GM12864 (cell line): ENCODE data around the gene CBFA2T3.

Experiments used
- DNase-seq: peaks from one replicate; pipeline ENCODE4 v3.0.0-alpha.2; 2011; ENCODE audit warnings: low read depth
- H3K4me3 ChIP-seq: 2 replicates; pipeline ENCODE4 v1.5.1; 2011; ENCODE audit warnings: mild to moderate bottlenecking, low read depth, low read length, control low read depth
- TF ChIP-seq, protein P1 (sequence below): IDR thresholded peaks from 2 replicates; pipeline ENCODE4 v1.5.1; 2011; ENCODE audit warnings: low read depth, mild to moderate bottlenecking, moderate library complexity, low read length, control low read depth, inconsistent platforms; ENCODE audit errors: missing control alignments

CBFA2T3 gene

GRCh38 chr16:88842806-88843205 is 134.2 kb downstream of the CBFA2T3 start:
- DNase-seq = no peak
- no peak overlapping the region for H3K4me3 ChIP-seq
- TF ChIP-seq, protein P1, sequence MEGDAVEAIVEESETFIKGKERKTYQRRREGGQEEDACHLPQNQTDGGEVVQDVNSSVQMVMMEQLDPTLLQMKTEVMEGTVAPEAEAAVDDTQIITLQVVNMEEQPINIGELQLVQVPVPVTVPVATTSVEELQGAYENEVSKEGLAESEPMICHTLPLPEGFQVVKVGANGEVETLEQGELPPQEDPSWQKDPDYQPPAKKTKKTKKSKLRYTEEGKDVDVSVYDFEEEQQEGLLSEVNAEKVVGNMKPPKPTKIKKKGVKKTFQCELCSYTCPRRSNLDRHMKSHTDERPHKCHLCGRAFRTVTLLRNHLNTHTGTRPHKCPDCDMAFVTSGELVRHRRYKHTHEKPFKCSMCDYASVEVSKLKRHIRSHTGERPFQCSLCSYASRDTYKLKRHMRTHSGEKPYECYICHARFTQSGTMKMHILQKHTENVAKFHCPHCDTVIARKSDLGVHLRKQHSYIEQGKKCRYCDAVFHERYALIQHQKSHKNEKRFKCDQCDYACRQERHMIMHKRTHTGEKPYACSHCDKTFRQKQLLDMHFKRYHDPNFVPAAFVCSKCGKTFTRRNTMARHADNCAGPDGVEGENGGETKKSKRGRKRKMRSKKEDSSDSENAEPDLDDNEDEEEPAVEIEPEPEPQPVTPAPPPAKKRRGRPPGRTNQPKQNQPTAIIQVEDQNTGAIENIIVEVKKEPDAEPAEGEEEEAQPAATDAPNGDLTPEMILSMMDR = no peak

DNA sequence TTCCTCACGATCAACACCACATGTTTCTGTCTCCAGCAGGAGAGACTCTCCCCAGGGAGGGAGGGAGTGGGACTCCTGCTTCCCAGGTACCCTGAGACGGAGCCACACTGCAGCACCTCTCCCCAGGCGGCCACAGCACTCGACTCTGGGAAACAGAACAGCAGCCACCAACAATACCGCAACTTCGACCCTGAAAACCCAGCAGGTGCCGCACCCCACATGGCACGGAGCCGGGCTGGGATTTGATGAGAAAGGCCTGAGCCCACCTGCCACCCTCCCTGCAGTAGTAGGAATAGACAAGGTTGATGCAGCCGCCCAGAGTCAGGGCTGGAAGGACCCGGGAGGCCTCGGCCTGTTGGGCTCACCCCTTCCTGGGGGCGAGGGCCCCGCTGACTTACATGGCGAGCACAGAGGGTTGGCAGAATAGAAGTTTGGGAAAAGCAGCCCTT is 134.7 kb downstream of the CBFA2T3 start:
- no peak for DNase-seq
- H3K4me3 ChIP-seq = no peak overlapping the region
- TF ChIP-seq, protein P1 = no peak

DNA sequence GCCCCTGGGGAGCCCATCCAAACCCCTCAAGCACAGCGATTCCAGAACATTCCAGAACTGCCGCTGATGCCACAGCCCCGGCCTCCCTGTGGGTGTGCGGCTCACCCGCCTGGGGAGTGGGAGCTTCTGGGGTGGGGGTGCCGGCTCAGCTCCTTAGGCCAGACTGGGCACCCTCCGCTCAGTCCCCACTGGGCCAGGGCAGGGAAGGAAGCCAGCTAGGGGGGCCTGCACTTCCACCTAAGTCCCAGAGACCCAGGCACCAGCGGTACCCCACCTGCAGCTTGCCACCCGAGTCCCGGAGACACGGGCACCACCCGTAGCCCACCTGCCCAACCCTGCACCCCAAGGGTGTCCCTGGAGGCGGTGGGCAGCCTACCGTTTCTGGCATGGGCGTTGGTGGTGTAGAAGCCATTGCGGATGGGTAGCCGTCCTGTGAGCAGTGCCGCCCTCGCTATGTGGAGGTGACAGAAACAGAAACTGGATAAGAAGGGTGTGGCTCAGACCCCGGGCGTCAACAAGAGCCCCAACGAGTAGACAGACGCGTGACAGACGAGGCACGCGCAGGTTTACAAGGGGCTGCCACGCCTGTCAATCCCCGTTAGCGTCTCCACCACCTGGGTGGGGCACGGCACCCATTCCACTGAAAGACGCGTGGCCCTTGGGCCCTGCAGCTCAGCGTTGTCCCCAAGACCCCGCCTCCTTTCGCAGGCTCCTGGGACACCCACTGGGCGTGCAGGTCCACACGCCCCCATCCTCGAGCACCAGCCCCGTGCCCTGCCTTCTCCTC is 135.3 kb downstream of the CBFA2T3 start:
- no peak for DNase-seq

GRCh38 chr16:88840600-88841215 is 136.3 kb downstream of the CBFA2T3 start:
- no peak overlapping the region for H3K4me3 ChIP-seq
- DNase-seq = no peak
- TF ChIP-seq, protein P1 = no peak

More for the DNA sequence above, 135.3 kb downstream of the CBFA2T3 start:
- no peak overlapping the region; the same call in 1 of the 2 replicates for H3K4me3 ChIP-seq
- TF ChIP-seq, protein P1 = no peak

GRCh38 chr16:88839745-88840599 is 137.0 kb downstream of the CBFA2T3 start:
- TF ChIP-seq, protein P1 = no peak

DNA sequence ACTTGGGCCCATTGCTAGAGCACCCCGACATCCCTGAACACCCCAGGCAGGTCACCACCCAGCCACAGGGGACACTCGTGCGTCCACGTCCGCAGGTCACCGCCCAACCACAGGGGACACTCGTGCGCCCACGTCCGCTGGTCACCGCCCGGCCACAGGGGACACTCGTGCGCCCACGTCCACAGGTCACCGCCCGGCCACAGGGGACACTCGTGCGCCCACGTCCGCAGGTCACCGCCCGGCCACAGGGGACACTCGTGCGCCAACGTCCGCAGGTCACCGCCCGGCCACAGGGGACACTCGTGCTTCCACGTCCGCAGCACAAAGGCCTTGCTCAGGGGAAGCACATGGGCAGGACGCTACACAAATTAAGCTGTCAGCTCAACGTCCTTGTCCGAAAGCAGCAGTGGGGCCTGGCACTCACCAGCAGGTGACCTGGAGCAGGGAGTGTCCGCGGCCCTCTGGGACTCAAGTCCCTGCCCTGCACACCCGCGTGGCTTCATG is 137.9 kb downstream of the CBFA2T3 start:
- H3K4me3 ChIP-seq = no peak overlapping the region
- no peak for DNase-seq
- TF ChIP-seq, protein P1 = no peak

More at GRCh38 chr16:88839745-88840599, 137.0 kb downstream of the CBFA2T3 start:
- H3K4me3 ChIP-seq = no peak overlapping the region
- no peak for DNase-seq
